Urinary bladder (tissue), 4 donors: Measurements from ENCODE around the gene S100A2. TPM values are rescaled to one million over a fixed set of nuclear protein-coding genes. Genes with fewer than 3 reads are reported as not detected.
"Not testable (repeated sequence)": the region's sequence is repeated elsewhere in the genome, so short reads cannot be mapped to it uniquely, and the experiment has no call there.

Experiments used
- DNase-seq: peaks from one replicate; pipeline ENCODE4 v3.0.0-alpha.2; 2015; ENCODE audit errors: extremely low spot score
- H3K27ac ChIP-seq: one replicate; pipeline ENCODE4 v1.5.1; 2013; ENCODE audit warnings: low read depth, mild to moderate bottlenecking, moderate library complexity
- H3K36me3 ChIP-seq: one replicate; pipeline ENCODE4 v1.6.1; 2013; ENCODE audit warnings: mild to moderate bottlenecking, moderate library complexity; ENCODE audit not compliant: insufficient read depth
- H3K4me1 ChIP-seq: one replicate; pipeline ENCODE4 v1.6.1; 2013; ENCODE audit warnings: mild to moderate bottlenecking, moderate library complexity; ENCODE audit not compliant: insufficient read depth
- H3K4me3 ChIP-seq: one replicate; pipeline ENCODE4 v1.5.1; 2013; ENCODE audit warnings: low read depth, low read length
- WGBS: extraction: QIAGEN DNeasy Blood & Tissue Kit; methylation state at CpG from one replicate; pipeline ENCODE4 v1.1.7; 2013; 5-methylcytosine and 5-hydroxymethylcytosine counted together
- polyA plus RNA-seq: library from polyadenylated mRNA; stranded (reverse); fragments of 200-250 nt; gene quantifications from one replicate; pipeline ENCODE4 v1.2.3, GENCODE V29; 2013
- total RNA-seq: library from RNA; depleted of rRNA; stranded (reverse); fragments of >200 nt; gene quantifications from one replicate; pipeline ENCODE4 v1.2.3, GENCODE V29; 2014
- donor health status: healthy with polysubstance abuse.
- donor health status: healthy.

S100A2 gene
- total and polyA plus RNA-seq, 2 donors = 26.2 to 91.2 TPM

DNA sequence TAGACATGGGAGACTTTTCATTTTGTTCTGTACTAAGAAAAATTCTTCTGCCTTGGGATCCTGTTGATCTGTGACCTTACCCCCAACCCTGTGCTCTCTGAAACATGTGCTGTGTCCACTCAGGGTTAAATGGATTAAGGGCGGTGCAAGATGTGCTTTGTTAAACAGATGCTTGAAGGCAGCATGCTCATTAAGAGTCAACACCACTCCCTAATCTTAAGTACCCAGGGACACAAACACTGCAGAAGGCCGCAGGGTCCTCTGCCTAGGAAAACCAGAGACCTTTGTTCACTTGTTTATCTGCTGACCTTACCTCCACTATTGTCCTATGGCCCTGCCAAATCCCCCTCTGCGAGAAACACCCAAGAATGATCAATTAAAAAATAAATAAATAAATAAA lies 17.9 kb upstream of the S100A2 start:
- not testable (repeated sequence) for H3K4me1 ChIP-seq, H3K36me3 ChIP-seq, H3K27ac ChIP-seq, H3K4me3 ChIP-seq, DNase-seq
- 91% methylated on average over 3 of the region's 3 CpGs for WGBS

DNA sequence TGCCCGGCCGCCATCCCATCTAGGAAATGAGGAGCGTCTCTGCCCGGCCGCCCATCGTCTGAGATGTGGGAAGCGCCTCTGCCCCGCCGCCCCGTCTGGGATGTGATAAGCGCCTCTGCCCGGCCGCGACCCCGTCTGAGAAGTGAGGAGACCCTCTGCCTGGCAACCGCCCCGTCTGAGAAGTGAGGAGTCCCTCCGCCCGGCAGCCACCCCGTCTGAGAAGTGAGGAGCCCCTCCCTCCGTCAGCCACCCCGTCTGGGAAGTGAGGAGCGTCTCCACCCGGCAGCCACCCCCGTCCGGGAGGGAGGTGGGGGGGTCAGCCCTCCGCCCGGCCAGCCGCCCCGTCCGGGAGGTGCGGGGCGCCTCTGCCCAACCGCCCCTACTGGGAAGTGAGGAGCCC lies 17.2 kb upstream of the S100A2 start:
- H3K4me3 ChIP-seq, H3K36me3 ChIP-seq, DNase-seq, H3K4me1 ChIP-seq, H3K27ac ChIP-seq: not testable (repeated sequence)
- WGBS = 93% methylated on average over 32 of the region's 34 CpGs

GRCh38 chr1:153578936-153579335 lies 13.3 kb upstream of the S100A2 start:
- WGBS = 91% methylated on average over 3 of the region's 3 CpGs
- Histone ChIP-seq H3K36me3 (no peaks in the 10 kb centered on the region), H3K4me1 (no peaks in the 10 kb centered on the region), H3K27ac (no peak overlapping the region), H3K4me3 (no peak overlapping the region)
- no peak for DNase-seq

DNA sequence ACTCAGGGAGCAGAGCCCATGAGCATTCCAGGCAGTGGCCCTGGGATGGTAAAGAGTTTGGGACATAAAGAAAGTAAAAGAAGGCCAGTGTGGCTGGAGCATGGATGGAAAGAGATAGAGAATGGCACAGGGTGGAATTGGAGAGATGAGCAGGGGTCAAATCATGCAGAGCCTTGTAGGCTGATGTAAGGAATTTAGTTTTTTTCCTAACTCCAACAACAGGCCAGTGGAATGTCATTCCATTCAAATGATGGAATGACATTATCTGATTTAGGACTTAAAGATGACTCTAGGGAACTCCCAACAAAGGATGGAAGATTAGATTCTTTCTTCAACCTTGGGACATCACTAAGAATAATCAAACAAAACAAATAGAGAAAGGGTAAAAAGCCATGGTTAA lies 12.8 kb upstream of the S100A2 start:
- DNase-seq = no peak

GRCh38 chr1:153577624-153578051 lies 12.0 kb upstream of the S100A2 start:
- no peak overlapping the region for H3K4me3 ChIP-seq
- H3K4me1 ChIP-seq = no peaks in the 10 kb centered on the region
- no peaks in the 10 kb centered on the region for H3K36me3 ChIP-seq
- DNase-seq = no peak
- 68% methylated on average over 9 of the region's 9 CpGs for WGBS
- H3K27ac ChIP-seq = no peak overlapping the region

More for the DNA sequence above, 12.8 kb upstream of the S100A2 start:
- no peak overlapping the region for H3K4me3 ChIP-seq
- H3K27ac ChIP-seq = no peak overlapping the region
- H3K4me1 ChIP-seq = no peaks in the 10 kb centered on the region
- H3K36me3 ChIP-seq = no peaks in the 10 kb centered on the region

DNA sequence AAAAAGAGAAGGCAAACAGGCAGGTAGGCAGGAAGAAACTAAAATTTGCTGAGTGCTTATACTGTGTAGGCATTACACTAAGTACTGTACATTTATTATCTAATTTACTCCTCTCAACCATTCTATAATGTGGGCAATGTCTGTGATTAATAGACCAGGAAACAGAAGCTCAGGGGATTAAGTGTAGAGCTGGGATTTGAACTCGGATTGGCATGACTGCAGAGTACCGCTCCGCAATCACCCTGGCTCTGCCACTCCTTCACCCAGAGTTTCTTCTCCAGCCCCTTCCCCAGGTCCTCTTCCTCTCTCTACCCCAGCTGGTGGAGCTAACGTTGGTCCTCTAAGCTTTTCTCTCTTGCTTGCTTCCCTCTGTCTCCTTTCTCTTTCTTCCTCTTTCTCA lies 11.5 kb upstream of the S100A2 start:
- no peak overlapping the region for H3K27ac ChIP-seq
- 71% methylated on average over 4 of the region's 4 CpGs for WGBS

GRCh38 chr1:153575497-153575896 lies 9.9 kb upstream of the S100A2 start:
- H3K4me3 ChIP-seq, H3K4me1 ChIP-seq, H3K27ac ChIP-seq, H3K36me3 ChIP-seq, DNase-seq: not testable (repeated sequence)
- 83% methylated on average over 10 of the region's 10 CpGs for WGBS

More for the DNA sequence above, 11.5 kb upstream of the S100A2 start:
- no peak for DNase-seq
- H3K4me1 ChIP-seq = no peaks in the 10 kb centered on the region
- H3K36me3 ChIP-seq = no peaks in the 10 kb centered on the region
- H3K4me3 ChIP-seq = no peak overlapping the region

GRCh38 chr1:153575081-153575491 lies 9.4 kb upstream of the S100A2 start:
- 88% methylated on average over 35 of the region's 35 CpGs for WGBS

DNA sequence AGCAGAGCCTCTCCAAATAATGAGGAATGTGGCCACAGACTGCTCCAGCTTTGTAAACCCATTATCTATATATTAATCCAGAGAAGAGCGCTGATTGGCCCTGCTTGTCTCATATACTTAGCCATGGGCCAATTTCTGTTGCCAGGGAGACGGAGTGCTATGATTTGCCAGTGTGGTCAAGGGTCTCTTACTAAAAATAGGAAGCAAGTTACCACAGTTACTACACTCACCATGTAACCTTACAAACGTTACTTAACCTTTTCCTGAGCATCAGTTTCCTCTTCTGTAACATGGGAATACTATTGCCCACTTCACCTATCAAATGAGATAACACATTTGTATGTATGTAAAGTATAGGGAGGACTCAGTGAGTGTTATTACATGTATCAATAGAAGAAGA lies 7.7 kb upstream of the S100A2 start:
- Histone ChIP-seq H3K36me3 (no peaks in the 10 kb centered on the region), H3K4me1 (no peaks in the 10 kb centered on the region), H3K27ac (no peak overlapping the region), H3K4me3 (no peak overlapping the region)
- 80% methylated on average over 3 of the region's 3 CpGs for WGBS
- DNase-seq = no peak

More at GRCh38 chr1:153575081-153575491, 9.4 kb upstream of the S100A2 start:
- not testable (repeated sequence) for H3K4me1 ChIP-seq, H3K4me3 ChIP-seq, H3K27ac ChIP-seq, H3K36me3 ChIP-seq, DNase-seq

- no peak overlapping the region for H3K4me3 ChIP-seq
- no peak overlapping the region for H3K27ac ChIP-seq
- H3K4me1 ChIP-seq = no peaks in the 10 kb centered on the region
- WGBS = 16% methylated on average over 3 of the region's 3 CpGs
- H3K36me3 ChIP-seq = no peaks in the 10 kb centered on the region
- DNase-seq = peak; percentile 39
Observed at GRCh38 chr1:153572569-153573015, 6.9 kb upstream of the S100A2 start.

- 74% methylated on average over 7 of the region's 7 CpGs for WGBS
- Histone ChIP-seq H3K36me3 (no peaks in the 10 kb centered on the region), H3K4me1 (no peaks in the 10 kb centered on the region), H3K4me3 (no peak overlapping the region), H3K27ac (no peak overlapping the region)
- no peak for DNase-seq
Observed at GRCh38 chr1:153571706-153572105, 6.1 kb upstream of the S100A2 start.

GRCh38 chr1:153570874-153571273 lies 5.2 kb upstream of the S100A2 start:
- WGBS = 92% methylated on average over 5 of the region's 5 CpGs
- Histone ChIP-seq H3K4me3 (no peak overlapping the region), H3K4me1 (no peaks in the 10 kb centered on the region), H3K36me3 (no peaks in the 10 kb centered on the region), H3K27ac (no peak overlapping the region)
- no peak for DNase-seq

- H3K4me3 ChIP-seq = no peak overlapping the region
- no peak for DNase-seq
- 91% methylated on average over 8 of the region's 8 CpGs for WGBS
- no peaks in the 10 kb centered on the region for H3K4me1 ChIP-seq
- no peak overlapping the region for H3K27ac ChIP-seq
- no peaks in the 10 kb centered on the region for H3K36me3 ChIP-seq
Observed at GRCh38 chr1:153569465-153569864, 3.8 kb upstream of the S100A2 start.

DNA sequence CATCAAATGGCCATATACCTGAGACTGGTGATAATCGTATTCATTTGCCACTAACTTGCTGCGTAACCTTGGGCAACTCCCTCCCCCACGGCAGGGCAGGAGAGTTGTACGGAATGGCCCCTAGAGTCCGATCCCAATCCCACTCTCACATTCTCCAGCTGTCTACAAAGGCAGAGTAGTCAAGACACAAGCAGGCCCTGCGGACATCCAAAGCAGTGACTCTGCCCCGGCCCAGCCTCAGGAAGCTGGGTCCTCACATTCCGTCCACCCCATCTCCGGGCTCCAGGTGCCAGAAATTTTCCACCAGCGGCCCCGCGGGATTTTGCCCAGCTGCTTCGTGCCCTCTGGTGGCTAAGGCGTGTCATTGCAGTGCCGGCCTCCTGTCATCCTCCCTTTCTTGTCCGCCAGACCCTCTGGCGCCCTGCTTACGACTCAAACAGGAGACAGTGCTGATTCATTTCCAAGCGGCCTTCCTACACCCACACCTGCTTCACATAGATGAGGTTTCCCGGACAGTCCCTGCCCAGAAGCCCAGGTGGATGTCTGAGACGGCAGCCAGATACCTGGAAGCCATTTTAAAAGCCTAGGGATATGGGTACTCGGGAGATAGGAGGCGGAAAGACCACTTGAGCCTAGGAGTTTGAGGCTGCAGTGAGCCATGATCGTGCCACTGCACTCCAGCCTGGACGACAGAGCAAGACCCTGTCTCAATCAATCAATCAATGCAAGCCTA lies 2.9 kb upstream of the S100A2 start:
- Histone ChIP-seq H3K4me3 (no peak overlapping the region), H3K4me1 (no peaks in the 10 kb centered on the region), H3K27ac (peak overlapping the region; percentile 87), H3K36me3 (no peaks in the 10 kb centered on the region)
- WGBS = 15% methylated on average over 25 of the region's 25 CpGs
- peak; percentile 78 for DNase-seq
